ENCODE results near the gene SPATA17.
"Not testable (repeated sequence)": the region's sequence is repeated elsewhere in the genome, so short reads cannot be mapped to it uniquely, and the experiment has no call there.

SPATA17 gene, protein sequence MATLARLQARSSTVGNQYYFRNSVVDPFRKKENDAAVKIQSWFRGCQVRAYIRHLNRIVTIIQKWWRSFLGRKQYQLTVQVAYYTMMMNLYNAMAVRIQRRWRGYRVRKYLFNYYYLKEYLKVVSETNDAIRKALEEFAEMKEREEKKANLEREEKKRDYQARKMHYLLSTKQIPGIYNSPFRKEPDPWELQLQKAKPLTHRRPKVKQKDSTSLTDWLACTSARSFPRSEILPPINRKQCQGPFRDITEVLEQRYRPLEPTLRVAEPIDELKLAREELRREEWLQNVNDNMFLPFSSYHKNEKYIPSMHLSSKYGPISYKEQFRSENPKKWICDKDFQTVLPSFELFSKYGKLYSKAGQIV

GRCh38 chr1:217630711-217631591 is at the start of gene SPATA17, which contains the start of gene GPATCH2:
TSS of gene SPATA17 (plus strand) at chr1:217631344. CDS start at chr1:217631379, 35 bp downstream.
TSS of gene GPATCH2 (minus strand) at chr1:217631090. CDS start at chr1:217630971, 119 bp downstream.
- DNase-seq (ENCODE audit: low read depth): peak; percentile 93
- peak within 1 kb of the TSS; percentile 84 for H3K4me3 ChIP-seq (replicated peaks; ENCODE audit: low read depth, low read length)
- TF ChIP-seq, protein P1, sequence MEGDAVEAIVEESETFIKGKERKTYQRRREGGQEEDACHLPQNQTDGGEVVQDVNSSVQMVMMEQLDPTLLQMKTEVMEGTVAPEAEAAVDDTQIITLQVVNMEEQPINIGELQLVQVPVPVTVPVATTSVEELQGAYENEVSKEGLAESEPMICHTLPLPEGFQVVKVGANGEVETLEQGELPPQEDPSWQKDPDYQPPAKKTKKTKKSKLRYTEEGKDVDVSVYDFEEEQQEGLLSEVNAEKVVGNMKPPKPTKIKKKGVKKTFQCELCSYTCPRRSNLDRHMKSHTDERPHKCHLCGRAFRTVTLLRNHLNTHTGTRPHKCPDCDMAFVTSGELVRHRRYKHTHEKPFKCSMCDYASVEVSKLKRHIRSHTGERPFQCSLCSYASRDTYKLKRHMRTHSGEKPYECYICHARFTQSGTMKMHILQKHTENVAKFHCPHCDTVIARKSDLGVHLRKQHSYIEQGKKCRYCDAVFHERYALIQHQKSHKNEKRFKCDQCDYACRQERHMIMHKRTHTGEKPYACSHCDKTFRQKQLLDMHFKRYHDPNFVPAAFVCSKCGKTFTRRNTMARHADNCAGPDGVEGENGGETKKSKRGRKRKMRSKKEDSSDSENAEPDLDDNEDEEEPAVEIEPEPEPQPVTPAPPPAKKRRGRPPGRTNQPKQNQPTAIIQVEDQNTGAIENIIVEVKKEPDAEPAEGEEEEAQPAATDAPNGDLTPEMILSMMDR (IDR thresholded peaks at IDR 0.05; ENCODE audit: low read length, missing control alignments): no peak

- not testable (repeated sequence) for H3K4me3 ChIP-seq (replicated peaks; ENCODE audit: low read depth, low read length); DNase-seq (ENCODE audit: low read depth)
Observed at GRCh38 chr1:217584286-217584811, 46.8 kb upstream of the SPATA17 start.

DNA sequence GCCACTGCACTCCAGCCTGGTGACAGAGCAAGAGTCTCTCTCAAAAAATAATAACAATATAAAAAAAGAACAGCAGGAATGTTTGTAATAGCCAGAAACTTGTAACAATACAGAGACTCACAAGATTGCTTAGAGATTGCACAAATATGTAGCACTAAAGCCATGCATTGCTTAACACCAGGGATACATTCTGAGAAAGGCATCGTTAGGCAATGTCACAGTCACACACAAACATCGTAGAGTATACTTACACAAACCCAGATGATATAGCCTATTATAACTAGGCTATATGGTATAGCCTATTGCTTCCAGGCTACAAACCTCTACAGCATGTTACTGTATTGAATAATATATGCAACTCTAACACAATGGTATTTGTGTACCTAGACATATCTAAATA is 45.6 kb upstream of the SPATA17 start:
- H3K4me3 ChIP-seq (replicated peaks; ENCODE audit: low read depth, low read length): no peak overlapping the region
- DNase-seq (ENCODE audit: low read depth): peak; percentile 23
- TF ChIP-seq, protein P1 (IDR thresholded peaks at IDR 0.05; ENCODE audit: low read length, missing control alignments): no peak

GRCh38 chr1:217586586-217586985 is 44.6 kb upstream of the SPATA17 start:
- TF ChIP-seq, protein P1 (IDR thresholded peaks at IDR 0.05; ENCODE audit: low read length, missing control alignments): no peak
- H3K4me3 ChIP-seq (replicated peaks; ENCODE audit: low read depth, low read length): no peak overlapping the region
- DNase-seq (ENCODE audit: low read depth): peak; percentile 13

DNA sequence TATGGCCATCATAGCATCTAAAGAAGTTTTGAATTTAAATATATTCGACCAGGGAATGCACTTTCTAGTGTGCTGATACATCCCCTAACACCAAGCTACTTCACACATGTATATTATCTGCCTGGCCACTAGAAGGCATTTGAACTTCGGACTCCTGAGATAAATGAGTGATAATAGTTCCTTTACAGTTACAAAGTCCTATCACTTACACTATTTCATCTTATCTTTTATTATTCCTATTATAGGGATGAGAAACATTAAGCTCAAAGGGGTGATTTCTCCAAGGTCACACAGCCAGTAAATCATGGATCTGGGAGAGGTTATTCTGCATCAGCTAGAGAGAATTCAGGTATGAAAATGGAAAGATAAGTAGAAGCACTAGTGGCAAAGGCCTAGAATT is 40.5 kb upstream of the SPATA17 start:
- H3K4me3 ChIP-seq (replicated peaks; ENCODE audit: low read depth, low read length): no peak overlapping the region
- no peak for DNase-seq (ENCODE audit: low read depth)
- TF ChIP-seq, protein P1 (IDR thresholded peaks at IDR 0.05; ENCODE audit: low read length, missing control alignments): no peak

DNA sequence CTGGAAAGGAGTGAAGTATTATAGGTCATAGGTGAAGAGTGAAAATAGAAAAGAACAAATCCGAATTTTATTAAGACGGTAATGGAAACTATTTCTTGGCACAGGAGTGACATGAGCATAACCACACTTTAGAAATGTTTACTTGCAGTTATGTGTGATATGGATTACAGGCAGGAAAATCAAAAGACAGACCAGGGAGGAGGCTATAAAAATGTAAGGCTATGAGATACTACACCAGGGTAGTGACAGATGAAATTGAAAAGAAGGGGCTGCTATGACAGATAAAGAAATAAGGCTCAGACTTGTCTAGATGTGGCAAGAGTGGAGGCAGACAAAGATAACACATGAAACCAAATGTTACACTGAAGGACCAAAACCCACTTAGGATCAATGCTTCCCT is 32.0 kb upstream of the SPATA17 start:
- TF ChIP-seq, protein P1 (IDR thresholded peaks at IDR 0.05; ENCODE audit: low read length, missing control alignments): no peak
- DNase-seq (ENCODE audit: low read depth): no peak
- no peak overlapping the region for H3K4me3 ChIP-seq (replicated peaks; ENCODE audit: low read depth, low read length)

GRCh38 chr1:217602380-217602779 is 28.8 kb upstream of the SPATA17 start:
- TF ChIP-seq, protein P1 (IDR thresholded peaks at IDR 0.05; ENCODE audit: low read length, missing control alignments): no peak
- no peak overlapping the region for H3K4me3 ChIP-seq (replicated peaks; ENCODE audit: low read depth, low read length)
- DNase-seq (ENCODE audit: low read depth): no peak
